Smooth muscle cell (in vitro differentiated cells): ENCODE measurements around the gene ACKR2. TPM values are rescaled to one million over a fixed set of nuclear protein-coding genes. Genes with fewer than 3 reads are reported as not detected.

Experiments
- DNase-seq: peaks from one replicate; lab custom pipeline; 2025; ENCODE audit not compliant: unreplicated experiment; lab: John Stamatoyannopoulos, UW
- H2AFZ ChIP-seq: fragments of 200-600 bp; sonication (generic); 2 replicates; pipeline ENCODE4 v1.6.0; 2016; ENCODE audit warnings: antibody characterized with exemption, low read depth, mild to moderate bottlenecking
- H3F3A ChIP-seq: fragments of 200-600 bp; sonication (generic); 2 replicates; pipeline ENCODE4 v1.6.0; 2017; ENCODE audit warnings: antibody characterized with exemption, low read depth
- H3K27ac ChIP-seq: fragments of 200-600 bp; sonication (generic); 2 replicates; pipeline ENCODE4 v1.5.1; 2016; ENCODE audit warnings: low read depth, mild to moderate bottlenecking
- H3K27me3 ChIP-seq: fragments of 200-600 bp; sonication (generic); 2 replicates; pipeline ENCODE4 v1.6.1; 2016; ENCODE audit warnings: low read depth, mild to moderate bottlenecking
- H3K36me3 ChIP-seq: fragments of 200-600 bp; sonication (generic); 2 replicates; pipeline ENCODE4 v1.5.1; 2016; ENCODE audit warnings: low read depth
- H3K4me1 ChIP-seq: fragments of 200-600 bp; sonication (generic); 2 replicates; pipeline ENCODE4 v1.5.1; 2016; ENCODE audit warnings: low read depth
- H3K4me2 ChIP-seq: fragments of 200-600 bp; sonication (generic); 2 replicates; pipeline ENCODE4 v1.6.0; 2016; ENCODE audit warnings: mild to moderate bottlenecking
- H3K4me3 ChIP-seq: fragments of 200-600 bp; sonication (generic); 2 replicates; pipeline ENCODE4 v1.5.1; 2016; ENCODE audit warnings: mild to moderate bottlenecking
- H3K79me2 ChIP-seq: fragments of 200-600 bp; sonication (generic); 2 replicates; pipeline ENCODE4 v1.6.0; 2016; ENCODE audit warnings: low read depth, mild to moderate bottlenecking
- H3K9ac ChIP-seq: fragments of 200-600 bp; sonication (generic); 2 replicates; pipeline ENCODE4 v1.6.0; 2016; ENCODE audit warnings: low read depth
- H3K9me3 ChIP-seq: fragments of 200-600 bp; sonication (generic); replicated peaks from 2 replicates; pipeline ENCODE4 v1.5.1; 2016; ENCODE audit warnings: low read depth
- H4K20me1 ChIP-seq: fragments of 200-600 bp; sonication (generic); 2 replicates; pipeline ENCODE4 v1.6.0; 2016; ENCODE audit warnings: low read depth
- WGBS: methylation state at CpG from one replicate; pipeline ENCODE4 v1.1.7; 2016; ENCODE audit warnings: low lambda C conversion rate; 5-methylcytosine and 5-hydroxymethylcytosine counted together
- polyA plus RNA-seq: library from polyadenylated mRNA; unstranded; fragments of >200 nt; fragmentation: Nextera tagmentation; extraction: Ambion mirVana; gene quantifications from 2 replicates; pipeline ENCODE4 v1.2.1, GENCODE V29; 2016
- total RNA-seq: library from RNA; depleted of rRNA; stranded (reverse); fragments of >200 nt; gene quantifications from 2 replicates; pipeline ENCODE4 v1.2.3, GENCODE V29; 2014
- TF ChIP-seq, protein P1 (sequence below): fragments of 200-600 bp; sonication (generic); IDR thresholded peaks from 2 replicates; pipeline ENCODE4 v1.5.1; 2017; ENCODE audit warnings: borderline replicate concordance, mild to moderate bottlenecking, antibody characterized with exemption; ENCODE audit not compliant: insufficient read depth, poor library complexity, severe bottlenecking

The ACKR2 gene
- total and polyA plus RNA-seq, 2 experiments from 2014 or later, result 1.1 to 17.2 TPM

GRCh38 chr3:42843713-42844411 is 34.6 kb downstream of the ACKR2 start:
- no peak overlapping the region for H3K9ac ChIP-seq
- no peak overlapping the region for H2AFZ ChIP-seq
- H3K4me3 ChIP-seq, result no peak overlapping the region
- no peak overlapping the region for H3K4me2 ChIP-seq
- TF ChIP-seq, protein P1, sequence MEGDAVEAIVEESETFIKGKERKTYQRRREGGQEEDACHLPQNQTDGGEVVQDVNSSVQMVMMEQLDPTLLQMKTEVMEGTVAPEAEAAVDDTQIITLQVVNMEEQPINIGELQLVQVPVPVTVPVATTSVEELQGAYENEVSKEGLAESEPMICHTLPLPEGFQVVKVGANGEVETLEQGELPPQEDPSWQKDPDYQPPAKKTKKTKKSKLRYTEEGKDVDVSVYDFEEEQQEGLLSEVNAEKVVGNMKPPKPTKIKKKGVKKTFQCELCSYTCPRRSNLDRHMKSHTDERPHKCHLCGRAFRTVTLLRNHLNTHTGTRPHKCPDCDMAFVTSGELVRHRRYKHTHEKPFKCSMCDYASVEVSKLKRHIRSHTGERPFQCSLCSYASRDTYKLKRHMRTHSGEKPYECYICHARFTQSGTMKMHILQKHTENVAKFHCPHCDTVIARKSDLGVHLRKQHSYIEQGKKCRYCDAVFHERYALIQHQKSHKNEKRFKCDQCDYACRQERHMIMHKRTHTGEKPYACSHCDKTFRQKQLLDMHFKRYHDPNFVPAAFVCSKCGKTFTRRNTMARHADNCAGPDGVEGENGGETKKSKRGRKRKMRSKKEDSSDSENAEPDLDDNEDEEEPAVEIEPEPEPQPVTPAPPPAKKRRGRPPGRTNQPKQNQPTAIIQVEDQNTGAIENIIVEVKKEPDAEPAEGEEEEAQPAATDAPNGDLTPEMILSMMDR, result no peak
- no peak for DNase-seq
- H3K27me3 ChIP-seq, result no peaks in the 10 kb centered on the region
- H3K79me2 ChIP-seq, result no peaks in the 10 kb centered on the region
- no peaks in the 10 kb centered on the region for H3F3A ChIP-seq
- no peaks in the 10 kb centered on the region for H3K4me1 ChIP-seq
- no peaks in the 10 kb centered on the region for H3K9me3 ChIP-seq
- no peak overlapping the region for H3K27ac ChIP-seq
- WGBS, result 84% methylated on average over 6 of the region's 6 CpGs
- H3K36me3 ChIP-seq, result no peaks in the 10 kb centered on the region
- H4K20me1 ChIP-seq, result no peaks in the 10 kb centered on the region

- Histone ChIP-seq H3K27ac (no peak overlapping the region), H3K4me1 (no peaks in the 10 kb centered on the region), H4K20me1 (no peaks in the 10 kb centered on the region), H3F3A (no peaks in the 10 kb centered on the region), H2AFZ (no peak overlapping the region), H3K9ac (no peak overlapping the region), H3K9me3 (no peaks in the 10 kb centered on the region), H3K4me2 (no peak overlapping the region), H3K36me3 (no peaks in the 10 kb centered on the region), H3K4me3 (no peak overlapping the region), H3K27me3 (no peaks in the 10 kb centered on the region), H3K79me2 (no peaks in the 10 kb centered on the region)
- DNase-seq, result no peak
- 92% methylated on average over 1 of the region's 1 CpG for WGBS
- TF ChIP-seq, protein P1, result no peak
Observed at GRCh38 chr3:42844412-42844713, 35.1 kb downstream of the ACKR2 start.

- Histone ChIP-seq H3K36me3 (no peaks in the 10 kb centered on the region), H3K27me3 (no peaks in the 10 kb centered on the region), H3K4me3 (no peak overlapping the region), H3K27ac (no peak overlapping the region), H3K9me3 (no peaks in the 10 kb centered on the region), H3F3A (no peaks in the 10 kb centered on the region), H3K4me1 (no peaks in the 10 kb centered on the region), H3K4me2 (no peak overlapping the region), H4K20me1 (no peaks in the 10 kb centered on the region), H3K79me2 (no peaks in the 10 kb centered on the region), H3K9ac (no peak overlapping the region), H2AFZ (no peak overlapping the region)
- 90% methylated on average over 4 of the region's 4 CpGs for WGBS
- TF ChIP-seq, protein P1, result no peak
- no peak for DNase-seq
Observed at GRCh38 chr3:42844815-42845214, 35.6 kb downstream of the ACKR2 start.
